Left renal pelvis (tissue), 4 donors: ENCODE data around the gene UQCRHL. TPM values are rescaled to one million over a fixed set of nuclear protein-coding genes. Genes with fewer than 3 reads are reported as not detected.

ENCODE experiments used
- DNase-seq, 4 donors: peaks; one replicate each; pipeline ENCODE4 v3.0.0-alpha.2; 2013; ENCODE audit warnings: low read depth in 4 of 4, low spot score in 3 of 4
- polyA plus RNA-seq, 4 donors: library from polyadenylated mRNA; unstranded; fragments of 120-200 nt; gene quantifications; one replicate each; pipeline ENCODE4 v1.2.1, GENCODE V29; 2013; ENCODE audit not compliant: insufficient read length in 4 of 4

UQCRHL gene
- polyA plus RNA-seq, 4 donors: 0.89 to 3.8 (median 1.3) TPM

DNA sequence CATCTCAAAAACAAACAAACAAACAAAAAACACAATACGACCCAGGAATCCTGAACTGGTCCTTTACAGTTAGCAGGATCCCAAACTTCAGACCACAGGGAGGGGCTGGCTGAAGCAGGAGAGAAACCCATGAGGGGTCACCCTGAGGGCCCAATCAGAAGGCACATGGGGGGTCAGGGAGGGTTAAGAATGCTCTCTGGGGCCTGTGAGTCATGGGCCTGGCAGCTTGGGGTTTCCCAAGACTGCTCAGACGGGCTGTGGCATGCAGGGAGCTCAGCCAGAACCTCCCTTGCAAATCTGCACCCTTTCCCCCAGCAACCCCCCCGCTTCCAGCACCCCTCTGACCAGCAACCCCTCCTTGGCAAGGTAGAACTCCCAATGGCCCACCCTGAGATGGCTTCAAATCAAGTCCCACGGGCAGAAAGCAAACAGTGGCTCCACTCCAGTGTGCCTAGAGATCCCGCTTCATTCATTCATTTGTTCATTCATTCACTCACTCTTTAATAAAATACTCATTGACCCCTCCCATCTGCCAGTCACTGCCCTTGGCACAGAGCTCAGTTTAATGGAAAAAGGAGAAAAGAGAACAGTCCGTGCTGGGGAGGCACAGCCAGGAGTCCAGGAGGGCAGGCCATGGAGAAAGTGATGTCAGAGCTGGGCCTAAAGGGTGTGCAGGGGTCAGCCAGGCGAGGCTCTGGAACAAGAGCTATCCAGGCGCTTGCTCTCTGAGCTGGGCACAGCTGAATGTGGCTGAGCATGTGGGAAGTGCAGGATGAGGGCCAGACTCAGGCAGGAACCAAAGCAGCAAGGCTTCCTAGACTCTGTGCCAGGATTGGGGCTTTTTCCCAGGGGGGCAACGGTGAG, 8.2 kb downstream of the UQCRHL start:
- no peak for DNase-seq

- no peak for DNase-seq
Observed at GRCh38 chr1:15797614-15798390, 9.6 kb downstream of the UQCRHL start.

- no peak for DNase-seq
Observed at GRCh38 chr1:15796086-15796462, 11.4 kb downstream of the UQCRHL start.

- DNase-seq: no peak
Observed at GRCh38 chr1:15788624-15789301, 18.7 kb downstream of the UQCRHL start.

DNA sequence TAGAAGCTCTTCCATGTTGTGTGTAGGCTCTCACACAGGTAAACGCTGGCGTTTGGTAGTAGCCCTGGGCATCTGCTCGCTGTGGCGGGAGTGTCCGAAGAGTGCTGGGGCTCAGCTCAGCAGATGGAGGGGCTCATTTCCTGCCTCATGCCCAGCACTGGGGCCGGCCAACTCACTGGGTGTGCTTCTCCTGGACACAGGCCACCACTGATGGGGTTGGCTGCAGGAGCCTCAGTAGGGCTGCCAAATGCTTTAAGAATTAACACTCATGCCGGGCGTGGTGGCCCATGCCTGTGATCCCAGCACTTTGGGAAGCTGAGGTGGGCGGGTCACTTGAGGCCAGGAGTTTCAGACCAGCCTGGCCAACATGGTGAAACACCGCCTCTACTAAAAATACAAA, 20.9 kb downstream of the UQCRHL start:
- DNase-seq: no peak

- DNase-seq: no peak
Observed at GRCh38 chr1:15785683-15786082, 21.8 kb downstream of the UQCRHL start.

DNA sequence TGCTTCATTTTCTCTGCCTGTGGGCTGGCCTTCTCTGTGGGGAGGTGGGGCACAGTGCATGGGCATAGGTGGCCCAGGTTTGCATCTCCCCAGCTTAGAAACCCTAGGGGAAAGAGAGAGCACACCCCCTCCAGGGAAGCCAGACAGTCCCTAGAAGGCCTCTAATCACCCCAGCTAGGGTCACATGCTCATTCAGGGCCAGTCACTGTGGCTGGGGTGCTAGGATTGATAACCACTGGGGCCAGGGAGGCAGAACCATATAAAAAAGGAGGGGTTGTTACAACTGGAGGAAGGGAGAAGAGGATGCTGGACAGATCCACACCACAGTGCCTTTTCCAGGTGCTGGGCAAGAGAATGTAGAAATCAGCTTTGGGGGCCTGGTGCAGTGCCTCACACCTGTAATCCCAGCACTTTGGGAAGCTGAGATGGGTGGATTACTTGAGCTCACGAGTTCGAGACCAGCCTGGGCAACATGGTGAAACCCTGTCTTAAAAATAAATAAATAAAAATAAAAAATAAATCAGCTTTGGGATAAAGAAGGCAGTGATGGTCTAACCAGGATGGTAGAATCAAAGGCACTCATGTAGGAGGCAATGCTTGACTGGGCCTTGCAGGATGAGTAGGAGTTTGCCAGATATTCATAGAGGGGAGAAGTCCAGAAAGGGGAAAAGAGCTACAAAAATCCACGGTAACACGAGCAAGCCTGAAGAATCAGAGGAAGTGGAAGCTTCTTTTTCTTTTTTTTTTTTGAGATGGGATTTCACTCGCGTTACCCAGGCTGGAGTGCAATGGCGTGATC, 29.3 kb downstream of the UQCRHL start:
- DNase-seq: no peak

- DNase-seq: no peak
Observed at GRCh38 chr1:15775706-15776105, 31.7 kb downstream of the UQCRHL start.

- no peak for DNase-seq
Observed at GRCh38 chr1:15771836-15772515, 35.5 kb downstream of the UQCRHL start.

- DNase-seq: no peak
Observed at GRCh38 chr1:15770313-15770962, 37.0 kb downstream of the UQCRHL start.

DNA sequence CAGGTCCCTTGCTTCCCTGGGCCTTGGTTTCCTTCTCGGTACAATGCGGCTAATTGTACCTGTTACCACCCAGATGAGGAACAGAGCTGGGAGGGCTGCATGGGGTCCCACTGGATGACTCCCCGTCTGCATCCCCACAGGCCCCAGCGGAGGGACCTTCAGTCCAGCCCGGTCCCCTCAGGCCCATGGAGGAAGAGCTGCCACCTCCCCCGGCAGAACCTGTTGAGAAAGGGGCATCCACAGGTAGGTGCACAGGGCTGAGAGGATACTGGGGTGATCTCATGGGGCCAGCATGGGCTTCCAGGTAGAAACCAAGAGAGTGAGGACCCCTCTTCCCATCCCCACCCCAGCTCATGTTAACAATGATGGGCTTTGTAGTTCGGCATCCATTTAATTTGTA, 39.1 kb downstream of the UQCRHL start:
- DNase-seq: no peak

- DNase-seq: no peak
Observed at GRCh38 chr1:15767941-15768340, 39.5 kb downstream of the UQCRHL start.

DNA sequence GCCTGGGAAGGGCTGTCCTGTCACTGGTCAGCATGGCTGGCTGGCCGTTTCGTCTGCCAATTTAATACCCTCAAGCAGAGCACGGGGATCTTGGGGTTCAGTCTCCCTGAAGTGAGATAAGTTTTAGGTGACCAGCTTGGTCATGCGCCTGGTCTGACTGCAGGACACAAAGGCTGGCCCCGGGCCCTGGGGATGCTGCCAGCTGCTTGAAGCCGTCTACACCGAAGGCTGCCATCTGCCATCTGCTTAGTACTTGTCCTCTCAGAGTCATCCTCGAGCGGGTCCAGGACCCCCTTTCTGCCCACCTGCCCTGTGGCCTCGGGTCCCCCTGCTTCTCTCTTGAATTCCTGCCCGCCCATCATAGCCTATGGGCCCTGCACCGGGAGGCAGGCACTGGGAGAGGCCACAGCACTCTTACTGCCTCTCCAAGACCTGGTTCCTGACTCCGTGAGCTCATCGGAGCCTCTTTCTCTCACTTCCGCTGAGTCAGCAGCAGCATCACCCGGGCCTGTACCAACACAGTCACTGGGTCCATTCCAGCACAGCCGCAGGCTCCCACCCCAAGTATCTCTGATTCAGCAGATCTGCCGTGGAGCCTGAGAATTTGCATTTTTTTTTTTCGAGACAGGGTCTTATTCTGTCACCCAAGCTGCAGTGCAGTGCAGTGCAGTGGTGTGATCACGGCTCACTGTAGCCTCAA, 41.8 kb downstream of the UQCRHL start:
- no peak for DNase-seq

DNA sequence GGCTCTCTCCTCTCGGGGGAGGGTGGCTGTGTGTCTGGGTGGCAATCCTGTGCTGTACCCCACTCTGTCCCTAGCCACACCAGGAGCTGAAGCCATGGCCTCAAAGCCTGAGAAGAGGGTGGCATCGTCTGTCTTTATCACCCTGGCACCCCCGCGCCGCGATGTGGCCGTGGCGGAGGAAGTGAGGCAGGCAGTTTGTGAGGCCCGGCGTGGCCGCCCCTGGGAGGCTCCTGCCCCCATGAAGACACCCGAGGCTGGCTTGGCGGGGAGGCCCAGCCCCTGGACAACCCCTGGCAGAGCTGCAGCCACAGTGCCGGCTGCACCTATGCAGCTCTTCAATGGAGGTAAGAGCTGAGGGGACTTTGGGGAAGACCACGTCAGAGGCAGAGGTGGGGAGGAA, 42.6 kb downstream of the UQCRHL start:
- DNase-seq: no peak

DNA sequence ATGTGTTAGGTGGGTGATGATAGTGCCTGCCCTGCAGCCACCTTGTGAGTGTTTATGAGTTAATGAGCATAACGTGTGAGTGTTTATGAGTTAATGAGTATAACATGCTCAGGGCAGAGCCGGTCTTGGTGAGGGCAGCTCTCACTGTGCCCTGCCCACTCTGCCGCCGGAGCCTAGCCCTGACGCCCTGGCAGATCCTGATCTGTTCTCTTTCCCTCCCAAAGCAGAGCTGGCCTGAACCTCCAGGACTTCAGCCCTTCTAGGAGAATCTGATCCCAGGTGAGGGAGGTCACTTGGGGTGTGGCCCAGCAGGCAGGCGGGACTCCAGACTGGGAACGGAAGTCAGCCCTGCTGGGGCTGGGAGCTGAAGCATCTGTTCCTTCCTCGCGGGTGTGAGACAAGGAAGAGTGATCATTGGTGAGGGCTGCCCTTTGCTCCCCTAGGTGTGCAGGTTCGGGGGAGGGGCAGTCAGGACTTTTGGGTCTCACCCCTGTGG, 43.1 kb downstream of the UQCRHL start:
- DNase-seq: no peak

GRCh38 chr1:15762546-15762945, 44.9 kb downstream of the UQCRHL start:
- DNase-seq: no peak

DNA sequence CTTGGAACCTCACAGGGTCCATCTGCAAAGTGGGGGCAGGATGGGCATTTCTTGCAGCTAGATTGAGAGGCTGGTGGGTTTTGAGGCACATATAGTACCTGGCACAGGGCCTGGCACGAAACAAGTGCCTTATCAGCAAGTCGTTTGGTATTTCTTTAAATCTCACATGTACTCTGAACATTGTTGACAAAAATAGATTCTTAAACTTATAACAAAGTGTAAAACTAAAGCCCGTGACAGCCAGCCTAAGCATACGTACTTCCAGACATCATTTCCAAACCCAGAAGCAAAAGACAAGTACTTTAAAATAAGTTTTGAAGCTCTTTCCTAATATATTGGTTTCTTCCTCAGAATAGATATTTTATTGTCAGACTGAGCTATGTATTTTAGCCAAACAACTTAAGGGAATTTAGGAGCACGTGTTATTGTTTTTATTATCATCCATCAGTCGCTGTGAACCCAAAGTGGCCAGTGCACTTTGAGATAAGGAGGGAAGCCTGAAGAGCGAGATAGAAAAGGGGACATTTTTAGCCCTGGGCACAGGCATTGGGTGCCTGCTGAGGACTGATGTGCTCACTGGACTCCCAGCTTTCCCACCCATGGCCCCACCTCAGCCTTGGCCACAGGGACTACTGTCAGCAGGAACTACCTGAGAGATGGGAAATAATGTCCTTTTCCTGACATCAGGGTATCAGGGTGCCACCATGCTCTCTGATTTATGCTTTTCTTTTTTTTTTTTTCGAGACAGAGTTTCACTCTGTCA, 45.9 kb downstream of the UQCRHL start:
- no peak for DNase-seq
